ENCODE data around the gene AMPH. TPM values are rescaled to one million over a fixed set of nuclear protein-coding genes. Genes with fewer than 3 reads are reported as not detected.

Gene AMPH
- total and polyA plus RNA-seq, 7 donors, result 0.98 to 2.9 (median 1.6) TPM

DNA sequence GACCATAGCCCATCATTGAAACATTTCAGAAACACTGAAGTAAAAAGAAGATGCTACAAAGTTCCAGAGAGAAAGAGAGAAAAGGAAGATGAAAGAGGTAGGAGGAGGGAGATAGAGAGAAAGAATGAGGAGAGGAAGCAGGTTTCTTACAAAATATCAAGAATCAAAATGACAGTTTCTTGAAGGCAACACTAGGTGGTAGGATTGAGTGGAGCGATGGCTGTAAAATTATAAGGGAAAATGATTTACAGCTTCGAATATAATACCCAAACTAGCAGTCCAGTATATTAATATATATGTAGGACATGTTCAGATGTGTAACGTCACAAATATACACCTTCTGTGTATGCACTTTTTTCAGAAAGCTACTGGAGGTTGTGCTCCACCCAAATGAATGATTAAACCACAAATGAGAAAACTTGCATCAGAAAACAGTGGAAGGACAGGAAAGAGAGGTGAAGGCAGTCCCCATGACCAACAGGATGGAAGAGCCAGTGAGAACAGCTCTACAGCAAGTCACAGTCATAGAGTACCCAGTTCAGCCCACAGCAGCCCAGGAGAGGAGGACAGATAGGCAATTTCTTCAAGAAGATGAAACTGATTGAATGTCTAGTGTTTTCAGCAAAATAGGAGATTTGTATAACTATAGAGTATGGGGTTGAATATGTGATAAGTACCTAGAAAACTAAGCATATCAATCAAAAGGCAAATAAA lies 206.3 kb downstream of the AMPH start:
- DNase-seq, result no peak
- H3K9me3 ChIP-seq, result no peaks in the 10 kb centered on the region

DNA sequence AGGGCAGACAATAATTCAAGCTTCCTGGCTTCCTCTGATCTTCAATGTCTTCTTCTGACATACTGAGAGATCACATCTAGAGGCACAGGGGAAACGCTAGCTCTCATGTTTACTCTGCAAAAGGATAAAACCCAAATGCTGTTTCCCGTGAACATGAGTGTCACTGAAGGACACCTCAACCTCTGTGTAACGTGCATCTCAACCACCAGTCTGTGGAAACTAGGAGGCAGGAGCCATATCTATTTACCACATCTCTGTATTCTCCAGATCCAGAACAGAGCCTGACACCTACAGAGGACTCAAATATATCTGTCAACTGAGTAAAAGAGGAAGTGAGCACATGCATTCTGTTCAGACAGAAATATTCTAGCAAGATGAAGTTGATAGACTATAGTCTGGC lies 217.4 kb downstream of the AMPH start:
- DNase-seq, result no peak
- no peak overlapping the region for H3K27ac ChIP-seq
- no peak overlapping the region for H3K4me3 ChIP-seq
- no peaks in the 10 kb centered on the region for H3K4me1 ChIP-seq
- H3K36me3 ChIP-seq (ENCODE audit: insufficient read depth in 1 of 2, low read depth in 1 of 2), result no peaks in the 10 kb centered on the region
- no peaks in the 10 kb centered on the region for H3K9me3 ChIP-seq
- ATAC-seq, result no peak
- intact Hi-C loops (cut with DNase I), result no loop called here
- WGBS, 3 donors, result 84 to 91% (median 85%) methylated on average over 3 of the region's 3 CpGs
- no peak for TF ChIP-seq CTCF (IDR thresholded peaks at IDR 0.05)
- H3K27me3 ChIP-seq (ENCODE audit: insufficient read depth in 3 of 3, low read length in 2 of 3), result no peaks in the 10 kb centered on the region

More for the DNA sequence above, 206.3 kb downstream of the AMPH start:
- Histone ChIP-seq H3K27me3 (ENCODE audit: insufficient read depth in 3 of 3, low read length in 2 of 3) (no peaks in the 10 kb centered on the region), H3K27ac (no peak overlapping the region), H3K36me3 (ENCODE audit: insufficient read depth in 1 of 2, low read depth in 1 of 2) (no peaks in the 10 kb centered on the region), H3K4me1 (no peaks in the 10 kb centered on the region), H3K4me3 (no peak overlapping the region)
- intact Hi-C loops (cut with DNase I), result no loop called here
- ATAC-seq, result no peak
- TF ChIP-seq CTCF (IDR thresholded peaks at IDR 0.05), result no peak
- WGBS, 3 donors, result 84 to 87% (median 85%) methylated on average over 3 of the region's 3 CpGs

- TF ChIP-seq CTCF (IDR thresholded peaks at IDR 0.05), result no peak
- no peaks in the 10 kb centered on the region for H3K4me1 ChIP-seq
- H3K4me3 ChIP-seq, result no peak overlapping the region
- DNase-seq (no peak), ATAC-seq (no peak)
- no peaks in the 10 kb centered on the region for H3K9me3 ChIP-seq
- H3K36me3 ChIP-seq (ENCODE audit: insufficient read depth in 1 of 2, low read depth in 1 of 2), result no peaks in the 10 kb centered on the region
- no peaks in the 10 kb centered on the region for H3K27me3 ChIP-seq (ENCODE audit: insufficient read depth in 3 of 3, low read length in 2 of 3)
- H3K27ac ChIP-seq, result no peak overlapping the region
- 68 to 90% (median 79%) methylated on average over 1 of the region's 1 CpG for WGBS, 3 donors
- intact Hi-C loops (cut with DNase I), result no loop called here
Measured at GRCh38 chr7:38411404-38411803, 219.8 kb downstream of the AMPH start.

DNA sequence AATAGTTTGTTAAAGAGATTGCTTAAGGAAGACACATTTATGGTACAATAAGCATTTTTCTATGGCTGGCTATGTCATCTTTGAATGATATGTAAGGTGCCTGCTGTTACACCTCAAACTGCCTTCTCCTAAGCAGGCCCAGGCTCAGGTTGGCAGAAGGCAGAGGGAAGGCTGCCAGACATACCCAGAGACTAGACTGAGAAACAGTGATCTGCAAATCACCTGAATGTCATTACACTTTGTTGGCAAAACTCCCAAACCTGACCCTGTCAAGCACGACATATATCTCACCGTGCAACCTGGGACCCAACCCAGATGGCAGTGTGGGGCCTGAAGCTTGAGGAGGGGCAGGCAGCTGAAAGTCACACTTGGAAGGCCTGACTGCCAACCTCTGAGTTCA lies 221.1 kb downstream of the AMPH start:
- peaks cover under 1% of the 10 kb centered on the region for H3K9me3 ChIP-seq
- H3K4me1 ChIP-seq, result no peaks in the 10 kb centered on the region
- 38 to 56% (median 39%) methylated on average over 2 of the region's 2 CpGs for WGBS, 3 donors
- no peaks in the 10 kb centered on the region for H3K36me3 ChIP-seq (ENCODE audit: insufficient read depth in 1 of 2, low read depth in 1 of 2)
- ATAC-seq (no peak), DNase-seq (no peak)
- no peak for TF ChIP-seq CTCF (IDR thresholded peaks at IDR 0.05)
- no peak overlapping the region for H3K4me3 ChIP-seq
- intact Hi-C loops (cut with DNase I), result no loop called here
- H3K27ac ChIP-seq, result no peak overlapping the region
- H3K27me3 ChIP-seq (ENCODE audit: insufficient read depth in 3 of 3, low read length in 2 of 3), result no peaks in the 10 kb centered on the region

DNA sequence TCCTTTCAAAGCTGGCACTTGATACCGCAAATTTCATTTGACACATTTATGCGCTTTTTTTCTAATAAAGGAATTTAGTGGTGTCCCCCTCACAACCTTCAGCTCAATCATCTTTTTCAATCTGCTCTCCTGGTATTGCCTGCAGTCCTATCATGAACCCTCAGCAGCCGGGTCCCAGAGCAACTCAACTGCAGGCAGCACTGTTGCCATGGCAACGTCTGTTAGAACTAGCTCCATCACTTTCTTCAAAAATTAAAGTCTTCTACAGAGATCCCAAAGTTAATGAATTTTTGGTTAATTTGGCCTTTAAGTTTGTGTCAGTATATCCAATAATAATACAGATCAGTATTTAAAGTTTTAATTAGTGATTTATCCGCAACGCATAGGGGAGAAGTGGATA lies 221.6 kb downstream of the AMPH start:
- H3K27ac ChIP-seq, result no peak overlapping the region
- DNase-seq, result no peak
- H3K4me3 ChIP-seq, result no peak overlapping the region
- TF ChIP-seq CTCF (IDR thresholded peaks at IDR 0.05), result no peak
- no peaks in the 10 kb centered on the region for H3K36me3 ChIP-seq (ENCODE audit: insufficient read depth in 1 of 2, low read depth in 1 of 2)
- no peak for ATAC-seq
- intact Hi-C loops (cut with DNase I), result no loop called here
- no peaks in the 10 kb centered on the region for H3K4me1 ChIP-seq
- H3K27me3 ChIP-seq (ENCODE audit: insufficient read depth in 3 of 3, low read length in 2 of 3), result no peaks in the 10 kb centered on the region
- WGBS, 3 donors, result 93 to 96% (median 95%) methylated on average over 6 of the region's 6 CpGs
- peaks cover 6% of the 10 kb centered on the region for H3K9me3 ChIP-seq

All from psoas muscle (tissue), 8 donors.